ENCODE results near the gene LRMDA. TPM values are rescaled to one million over a fixed set of nuclear protein-coding genes. Genes with fewer than 3 reads are reported as not detected.

The LRMDA gene
- total RNA-seq, 2 experiments from 2014 or later, result not detected

DNA sequence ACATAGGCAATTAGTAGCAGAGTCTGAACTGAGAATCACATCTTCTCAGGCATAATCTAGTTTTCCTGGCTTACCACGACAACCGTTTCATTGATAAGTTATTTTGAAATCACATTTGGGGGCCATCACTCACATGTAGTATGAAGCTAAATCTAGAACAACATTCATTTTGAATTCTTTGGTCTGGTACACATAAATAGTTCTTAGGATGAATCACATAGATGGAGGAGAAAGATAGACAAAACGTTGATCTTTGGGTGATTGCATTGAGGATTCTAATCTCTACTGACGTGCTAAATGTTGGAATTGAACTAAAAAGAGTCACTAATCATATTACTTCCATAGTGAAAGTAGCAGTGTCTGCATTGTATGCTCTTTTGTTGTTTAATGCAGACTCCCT is 1022.6 kb downstream of the LRMDA start:
- CTCF ChIA-PET (ENCODE audit: unreplicated experiment), result no interaction called here
- Histone ChIP-seq H3K27ac (ENCODE audit: low read depth, low read length, poor library complexity, severe bottlenecking) (no peak overlapping the region), H3K9me3 (ENCODE audit: low read length) (no peaks in the 10 kb centered on the region), H3K4me1 (ENCODE audit: insufficient read depth, low read length, poor library complexity, severe bottlenecking) (no peaks in the 10 kb centered on the region), H3K36me3 (ENCODE audit: insufficient read depth, low read length) (no peaks in the 10 kb centered on the region), H3K79me2 (ENCODE audit: insufficient read depth, low read depth, low read length) (no peaks in the 10 kb centered on the region), H3K4me2 (ENCODE audit: low read length) (no peak overlapping the region), H3K4me3 (ENCODE audit: low read depth, low read length, poor library complexity, severe bottlenecking) (no peak overlapping the region), H2AFZ (ENCODE audit: low read length) (no peak overlapping the region), H3K9me2 (ENCODE audit: insufficient read depth, low read length) (no peaks in the 10 kb centered on the region), H4K20me1 (ENCODE audit: insufficient read depth, low read length) (no peaks in the 10 kb centered on the region)
- DNase-seq (ENCODE audit: low spot score), result no peak
- POLR2A ChIA-PET, result no interaction called here
- BruUV-seq (replicated peaks), result no TSS peak
- no peak for TF ChIP-seq EZH2phosphoT487 (IDR thresholded peaks at IDR 0.05; ENCODE audit: borderline replicate concordance, low read depth, low read length)
- TF ChIP-seq, protein P1, sequence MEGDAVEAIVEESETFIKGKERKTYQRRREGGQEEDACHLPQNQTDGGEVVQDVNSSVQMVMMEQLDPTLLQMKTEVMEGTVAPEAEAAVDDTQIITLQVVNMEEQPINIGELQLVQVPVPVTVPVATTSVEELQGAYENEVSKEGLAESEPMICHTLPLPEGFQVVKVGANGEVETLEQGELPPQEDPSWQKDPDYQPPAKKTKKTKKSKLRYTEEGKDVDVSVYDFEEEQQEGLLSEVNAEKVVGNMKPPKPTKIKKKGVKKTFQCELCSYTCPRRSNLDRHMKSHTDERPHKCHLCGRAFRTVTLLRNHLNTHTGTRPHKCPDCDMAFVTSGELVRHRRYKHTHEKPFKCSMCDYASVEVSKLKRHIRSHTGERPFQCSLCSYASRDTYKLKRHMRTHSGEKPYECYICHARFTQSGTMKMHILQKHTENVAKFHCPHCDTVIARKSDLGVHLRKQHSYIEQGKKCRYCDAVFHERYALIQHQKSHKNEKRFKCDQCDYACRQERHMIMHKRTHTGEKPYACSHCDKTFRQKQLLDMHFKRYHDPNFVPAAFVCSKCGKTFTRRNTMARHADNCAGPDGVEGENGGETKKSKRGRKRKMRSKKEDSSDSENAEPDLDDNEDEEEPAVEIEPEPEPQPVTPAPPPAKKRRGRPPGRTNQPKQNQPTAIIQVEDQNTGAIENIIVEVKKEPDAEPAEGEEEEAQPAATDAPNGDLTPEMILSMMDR (conservative IDR thresholded peaks at IDR 0.05; ENCODE audit: low read length), result no peak
- intact Hi-C loops (cut with micrococcal nuclease; ENCODE audit: unreplicated experiment), result no loop called here

DNA sequence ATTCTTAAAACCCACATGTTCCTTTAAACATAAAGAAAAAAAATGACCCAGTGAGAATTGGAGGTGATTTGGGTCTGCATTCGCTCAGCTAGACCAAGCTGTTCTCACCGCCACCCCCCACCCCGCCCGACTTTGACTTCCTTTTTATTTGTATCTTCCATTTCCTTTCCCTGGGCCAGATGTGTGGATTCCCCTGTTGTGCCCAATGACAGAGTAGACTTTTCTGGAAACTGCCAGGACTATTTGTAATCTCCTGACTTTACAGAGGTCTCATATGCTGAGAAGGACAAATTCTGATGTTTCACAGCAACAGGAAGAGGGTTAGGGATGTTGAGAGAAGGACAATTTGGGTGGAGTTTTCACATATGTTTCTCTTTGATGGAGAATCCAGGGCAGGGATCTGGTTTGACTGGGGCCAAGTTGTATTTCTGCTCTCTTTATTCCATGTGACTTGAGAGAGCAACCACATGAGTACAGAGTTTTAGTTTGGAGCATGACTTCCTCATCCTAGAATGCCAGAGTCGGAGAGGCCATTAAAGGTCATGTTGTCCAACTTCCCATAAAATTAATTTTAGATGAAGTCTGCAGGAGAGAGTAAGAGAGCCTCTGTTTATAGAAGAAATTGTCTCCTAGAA is 1023.2 kb downstream of the LRMDA start:
- TF ChIP-seq EZH2phosphoT487 (IDR thresholded peaks at IDR 0.05; ENCODE audit: borderline replicate concordance, low read depth, low read length), result no peak
- TF ChIP-seq, protein P1 (conservative IDR thresholded peaks at IDR 0.05; ENCODE audit: low read length), result no peak
- POLR2A ChIA-PET, result no interaction called here

DNA sequence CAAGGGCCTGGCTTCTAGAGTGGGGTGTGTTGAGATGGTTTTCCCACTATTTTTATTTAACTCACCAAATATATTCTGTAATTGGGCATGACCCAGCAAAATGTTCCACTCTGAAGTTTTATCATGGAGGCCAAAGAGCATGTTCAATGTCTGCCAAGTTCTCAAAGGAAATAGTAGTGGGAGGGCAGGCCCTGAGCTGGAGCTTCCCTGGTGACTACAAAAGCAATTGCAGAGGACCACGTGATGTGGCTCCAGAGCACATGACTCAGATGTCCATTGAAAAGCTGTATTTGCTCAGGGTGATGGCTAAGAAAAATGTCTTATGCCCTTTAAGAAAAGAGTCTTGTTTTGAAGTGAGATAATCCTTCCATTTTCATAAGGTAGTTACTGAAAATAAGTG is 1024.8 kb downstream of the LRMDA start:
- H3K27ac ChIP-seq (ENCODE audit: low read depth, low read length, poor library complexity, severe bottlenecking), result no peak overlapping the region
- ChIA-PET CTCF (ENCODE audit: unreplicated experiment) (no interaction called here), POLR2A (no interaction called here)
- BruUV-seq (replicated peaks), result no TSS peak
- H3K79me2 ChIP-seq (ENCODE audit: insufficient read depth, low read depth, low read length), result no peaks in the 10 kb centered on the region
- no peaks in the 10 kb centered on the region for H3K9me3 ChIP-seq (ENCODE audit: low read length)
- no peaks in the 10 kb centered on the region for H3K36me3 ChIP-seq (ENCODE audit: insufficient read depth, low read length)
- H2AFZ ChIP-seq (ENCODE audit: low read length), result no peak overlapping the region
- no peak for TF ChIP-seq EZH2phosphoT487 (IDR thresholded peaks at IDR 0.05; ENCODE audit: borderline replicate concordance, low read depth, low read length)
- TF ChIP-seq, protein P1 (conservative IDR thresholded peaks at IDR 0.05; ENCODE audit: low read length), result no peak
- H3K4me1 ChIP-seq (ENCODE audit: insufficient read depth, low read length, poor library complexity, severe bottlenecking), result no peaks in the 10 kb centered on the region
- no peak for DNase-seq (ENCODE audit: low spot score)
- intact Hi-C loops (cut with micrococcal nuclease; ENCODE audit: unreplicated experiment), result no loop called here
- no peak overlapping the region for H3K4me2 ChIP-seq (ENCODE audit: low read length)
- H4K20me1 ChIP-seq (ENCODE audit: insufficient read depth, low read length), result no peaks in the 10 kb centered on the region
- no peaks in the 10 kb centered on the region for H3K9me2 ChIP-seq (ENCODE audit: insufficient read depth, low read length)
- H3K4me3 ChIP-seq (ENCODE audit: low read depth, low read length, poor library complexity, severe bottlenecking), result no peak overlapping the region

More for the DNA sequence above, 1023.2 kb downstream of the LRMDA start:
- Histone ChIP-seq H3K9me2 (ENCODE audit: insufficient read depth, low read length) (no peaks in the 10 kb centered on the region), H3K4me2 (ENCODE audit: low read length) (no peak overlapping the region), H2AFZ (ENCODE audit: low read length) (no peak overlapping the region), H3K4me1 (ENCODE audit: insufficient read depth, low read length, poor library complexity, severe bottlenecking) (no peaks in the 10 kb centered on the region), H3K9me3 (ENCODE audit: low read length) (no peaks in the 10 kb centered on the region), H3K36me3 (ENCODE audit: insufficient read depth, low read length) (no peaks in the 10 kb centered on the region), H3K27ac (ENCODE audit: low read depth, low read length, poor library complexity, severe bottlenecking) (no peak overlapping the region), H3K4me3 (ENCODE audit: low read depth, low read length, poor library complexity, severe bottlenecking) (no peak overlapping the region), H4K20me1 (ENCODE audit: insufficient read depth, low read length) (no peaks in the 10 kb centered on the region), H3K79me2 (ENCODE audit: insufficient read depth, low read depth, low read length) (no peaks in the 10 kb centered on the region)
- no peak for DNase-seq (ENCODE audit: low spot score)
- no TSS peak for BruUV-seq (replicated peaks)
- CTCF ChIA-PET (ENCODE audit: unreplicated experiment), result no interaction called here
- intact Hi-C loops (cut with micrococcal nuclease; ENCODE audit: unreplicated experiment), result no loop called here

All from OCI-LY7 (cell line).